HS-5 (cell line): ENCODE data around the gene FOXR1.

Source experiments
- DNase-seq: peaks from one replicate; pipeline ENCODE4 v3.0.0-alpha.2; 2012; ENCODE audit warnings: low read depth

The FOXR1 gene, protein sequence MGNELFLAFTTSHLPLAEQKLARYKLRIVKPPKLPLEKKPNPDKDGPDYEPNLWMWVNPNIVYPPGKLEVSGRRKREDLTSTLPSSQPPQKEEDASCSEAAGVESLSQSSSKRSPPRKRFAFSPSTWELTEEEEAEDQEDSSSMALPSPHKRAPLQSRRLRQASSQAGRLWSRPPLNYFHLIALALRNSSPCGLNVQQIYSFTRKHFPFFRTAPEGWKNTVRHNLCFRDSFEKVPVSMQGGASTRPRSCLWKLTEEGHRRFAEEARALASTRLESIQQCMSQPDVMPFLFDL

DNA sequence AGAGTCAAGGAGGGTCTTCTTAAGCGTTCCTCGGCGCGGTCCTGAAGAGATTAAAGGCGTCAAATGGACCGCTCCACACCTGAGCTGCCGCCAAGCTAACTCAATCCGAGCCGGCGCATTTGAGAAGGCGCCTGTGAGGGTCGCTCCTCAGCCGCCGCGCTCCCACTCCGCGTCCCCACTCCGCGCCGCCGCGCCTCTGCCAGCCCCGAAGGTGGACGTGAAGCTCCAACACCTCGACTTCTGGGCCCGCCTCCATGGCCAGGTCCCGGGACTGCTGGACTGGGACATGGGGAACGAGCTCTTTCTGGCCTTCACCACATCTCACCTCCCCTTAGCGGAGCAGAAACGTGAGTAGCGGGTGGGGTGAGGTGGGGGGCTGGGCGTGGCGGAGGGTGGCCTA lies at the start of gene FOXR1:
FOXR1 (plus strand) TSS at position 116 of the 400 bp plus-strand sequence; CDS start at position 287, 171 bp downstream.
- DNase-seq: no peak

DNA sequence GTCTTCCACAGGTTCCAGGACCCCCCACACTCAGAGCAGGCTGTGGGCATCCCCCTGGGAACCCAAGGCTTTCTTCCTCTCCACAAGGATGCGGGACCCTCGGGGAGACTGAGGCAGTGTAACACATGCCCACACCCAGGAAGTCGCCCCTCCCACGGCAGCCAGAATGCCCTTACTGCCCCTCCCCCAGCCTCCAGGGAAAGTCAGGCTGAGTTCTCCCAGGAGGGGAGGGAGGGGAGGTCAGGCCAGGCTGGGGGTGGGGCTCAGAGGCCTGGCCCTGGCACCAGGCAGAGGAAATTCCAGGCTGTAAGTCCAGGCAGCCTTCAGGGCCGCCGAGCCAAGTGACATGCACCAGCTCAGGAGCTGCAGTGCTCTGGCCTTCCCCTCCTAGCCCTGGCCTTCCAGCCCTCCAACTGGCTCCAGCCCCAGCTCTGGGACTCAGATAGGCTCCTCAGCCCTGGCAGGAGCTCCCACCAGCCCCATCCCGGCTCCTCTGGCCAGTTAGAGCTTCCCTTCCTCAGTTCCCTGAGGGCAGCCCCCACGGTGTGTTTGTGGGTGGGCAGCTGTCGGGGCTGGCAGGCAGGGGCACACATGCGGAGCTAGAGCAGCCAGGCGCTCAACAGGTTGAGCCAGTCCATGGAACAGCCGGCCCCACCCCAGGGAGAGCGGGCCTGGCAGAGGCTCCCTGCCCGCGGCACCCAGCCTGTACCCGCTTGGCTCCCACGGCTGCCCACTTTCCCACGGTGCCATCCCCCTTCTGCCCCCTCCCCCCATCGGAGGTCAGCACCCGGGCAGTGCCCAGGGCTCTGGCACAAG lies 49.4 kb upstream of the FOXR1 start:
- no peak for DNase-seq

DNA sequence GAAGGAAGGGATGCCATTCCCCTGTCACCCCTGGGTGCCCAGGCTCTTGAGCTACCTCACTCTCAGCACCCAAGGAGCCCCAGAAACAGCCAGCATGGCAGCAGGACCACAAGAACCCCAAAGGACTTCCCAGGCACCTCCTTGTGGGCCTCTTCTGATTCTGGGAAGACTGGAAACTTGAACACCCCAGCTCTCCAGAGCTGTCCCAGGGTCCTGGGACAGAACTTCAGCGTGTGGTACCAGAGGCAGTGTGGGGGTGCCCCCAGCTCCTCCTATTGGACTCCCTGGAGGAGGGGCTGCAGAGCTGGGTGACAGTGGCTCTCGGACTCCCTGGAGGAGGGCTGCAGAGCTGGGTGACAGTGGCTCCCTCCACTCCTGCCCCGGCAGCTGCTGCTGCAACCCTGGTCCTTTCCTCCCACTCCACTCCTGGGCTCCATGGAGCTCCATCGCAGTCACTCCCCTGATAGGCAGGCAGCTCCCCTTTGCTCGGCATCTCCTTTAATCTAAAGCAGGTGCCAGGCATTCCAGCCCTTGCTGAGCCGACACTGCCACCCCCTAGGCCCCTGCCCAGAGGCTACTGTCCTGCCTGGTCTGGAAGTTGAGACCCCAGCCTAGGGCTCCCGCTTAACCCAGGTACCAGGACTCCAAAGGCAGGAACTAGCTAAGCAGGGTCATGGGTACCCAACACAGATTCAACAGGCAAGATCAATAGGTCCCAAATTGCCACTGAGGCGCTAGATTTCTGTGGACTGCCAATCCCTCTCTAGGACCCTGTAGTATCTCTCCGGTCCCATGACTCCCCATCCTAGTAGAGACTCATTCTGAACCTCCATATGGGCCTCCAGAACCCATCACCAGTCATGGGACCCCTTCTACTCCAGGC lies 48.6 kb upstream of the FOXR1 start:
- DNase-seq: no peak

DNA sequence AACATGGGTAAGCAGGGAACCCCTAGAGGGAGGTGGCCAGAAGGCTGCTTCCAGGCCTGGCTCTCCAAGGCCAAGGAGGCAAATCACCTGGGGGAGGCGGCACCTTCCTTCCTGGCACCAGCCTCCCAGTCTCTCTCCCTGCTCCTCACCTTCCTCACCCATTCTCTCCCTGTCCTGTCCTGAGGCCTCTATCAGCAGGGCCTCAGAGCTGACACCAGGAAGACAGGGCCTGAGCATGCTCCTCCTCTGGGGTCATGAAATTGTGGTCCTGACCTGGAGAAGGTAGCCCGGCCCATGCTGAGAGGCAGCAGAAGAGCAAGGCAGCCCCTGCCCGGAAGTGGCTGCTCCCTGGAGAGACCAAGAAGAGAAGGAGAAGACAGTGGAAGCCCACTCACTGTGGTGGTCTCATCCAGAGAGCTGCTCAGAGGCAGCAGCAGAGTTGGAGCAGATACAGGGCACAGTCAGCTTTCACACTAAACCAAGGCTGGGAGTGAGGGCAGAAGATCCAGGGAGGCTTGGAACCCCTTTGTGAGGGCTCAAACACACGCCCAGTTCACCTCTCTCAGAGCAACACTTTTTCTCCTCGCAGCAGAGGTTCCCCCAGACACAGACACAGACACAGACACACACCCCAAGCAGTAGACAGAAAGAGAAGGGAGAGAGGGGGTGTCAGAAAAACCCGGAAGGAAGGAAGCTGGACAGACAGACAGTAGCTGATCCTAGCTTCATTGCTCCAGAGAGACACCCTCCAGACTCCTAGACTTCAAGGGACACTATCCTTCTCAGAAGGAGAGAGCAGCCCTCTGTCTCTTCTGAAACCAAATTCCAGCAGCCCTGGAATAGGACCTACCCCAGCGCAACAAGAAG lies 47.6 kb upstream of the FOXR1 start:
- no peak for DNase-seq

DNA sequence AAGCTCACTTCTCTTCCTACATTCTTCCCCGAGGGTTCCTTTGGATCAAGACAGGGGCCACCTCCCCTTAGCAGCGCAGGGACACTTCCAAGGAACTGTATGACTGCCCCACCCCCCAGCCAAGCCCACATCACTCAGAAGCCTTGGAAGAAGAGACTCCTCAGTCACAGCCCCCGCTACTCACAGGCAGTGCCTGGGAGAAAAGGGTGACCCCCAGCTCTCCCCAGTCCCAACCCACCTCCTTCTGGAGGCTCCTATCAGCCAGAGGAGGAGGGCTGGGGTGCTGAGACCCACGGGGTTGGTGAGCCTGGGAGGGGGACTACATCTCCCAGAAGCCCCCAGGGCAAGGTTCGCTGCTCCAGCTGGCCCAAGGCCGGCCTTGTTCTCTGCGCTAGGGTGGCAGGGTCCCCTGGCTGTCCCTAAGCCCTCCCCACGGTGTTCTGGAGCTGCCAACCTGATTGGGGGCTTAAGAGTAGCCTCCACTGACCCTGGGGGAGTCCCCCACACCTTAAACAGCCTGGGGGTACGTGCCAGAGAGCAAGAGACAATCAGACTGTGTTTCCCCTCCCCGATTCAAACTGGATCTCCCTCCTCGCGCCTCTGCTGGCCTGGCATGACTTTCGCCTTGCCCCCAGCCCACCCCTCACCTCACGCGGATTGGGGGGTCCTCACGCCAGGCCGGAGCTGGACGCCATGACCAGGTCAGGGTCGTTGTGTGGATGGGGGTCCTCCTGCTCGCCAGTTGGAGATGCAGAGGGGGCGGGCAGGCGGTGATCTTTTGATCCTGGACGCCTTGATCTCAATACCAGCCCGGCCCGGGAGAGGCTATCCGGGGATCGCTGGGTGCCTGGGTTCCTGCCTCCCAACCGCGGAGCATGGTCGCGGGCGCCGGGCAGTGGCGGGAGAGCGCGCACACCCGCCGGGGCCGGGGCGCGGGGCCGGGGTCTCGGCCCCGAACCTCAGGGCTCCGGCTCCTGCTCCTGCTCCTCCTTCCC lies 46.7 kb upstream of the FOXR1 start:
- DNase-seq: no peak

DNA sequence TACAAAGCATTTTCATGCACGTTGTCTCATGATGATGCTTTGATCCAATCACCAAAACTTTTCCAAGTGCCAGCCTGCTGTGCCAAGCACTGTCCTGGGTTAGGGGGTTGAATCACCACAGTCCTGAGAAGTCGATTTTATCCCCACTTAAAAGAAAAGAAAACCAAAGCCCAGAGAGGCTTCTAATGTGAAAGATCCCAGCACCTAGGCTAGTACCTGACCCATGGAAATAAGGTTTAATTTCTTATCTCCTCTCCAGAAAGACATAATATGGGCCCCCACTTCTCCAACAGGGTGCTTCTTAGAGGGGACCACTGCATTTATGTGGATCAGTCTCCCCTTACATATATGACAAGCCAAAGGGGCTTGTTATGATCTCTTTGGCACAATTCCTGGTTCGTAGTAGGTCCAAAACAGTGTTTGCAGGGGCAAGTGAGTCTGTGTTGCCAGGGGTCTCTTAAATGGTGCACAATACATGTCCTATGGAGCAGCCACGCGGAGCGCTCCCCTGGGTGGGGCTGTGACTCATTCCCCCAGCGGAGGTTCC lies 43.9 kb upstream of the FOXR1 start:
- DNase-seq: no peak

DNA sequence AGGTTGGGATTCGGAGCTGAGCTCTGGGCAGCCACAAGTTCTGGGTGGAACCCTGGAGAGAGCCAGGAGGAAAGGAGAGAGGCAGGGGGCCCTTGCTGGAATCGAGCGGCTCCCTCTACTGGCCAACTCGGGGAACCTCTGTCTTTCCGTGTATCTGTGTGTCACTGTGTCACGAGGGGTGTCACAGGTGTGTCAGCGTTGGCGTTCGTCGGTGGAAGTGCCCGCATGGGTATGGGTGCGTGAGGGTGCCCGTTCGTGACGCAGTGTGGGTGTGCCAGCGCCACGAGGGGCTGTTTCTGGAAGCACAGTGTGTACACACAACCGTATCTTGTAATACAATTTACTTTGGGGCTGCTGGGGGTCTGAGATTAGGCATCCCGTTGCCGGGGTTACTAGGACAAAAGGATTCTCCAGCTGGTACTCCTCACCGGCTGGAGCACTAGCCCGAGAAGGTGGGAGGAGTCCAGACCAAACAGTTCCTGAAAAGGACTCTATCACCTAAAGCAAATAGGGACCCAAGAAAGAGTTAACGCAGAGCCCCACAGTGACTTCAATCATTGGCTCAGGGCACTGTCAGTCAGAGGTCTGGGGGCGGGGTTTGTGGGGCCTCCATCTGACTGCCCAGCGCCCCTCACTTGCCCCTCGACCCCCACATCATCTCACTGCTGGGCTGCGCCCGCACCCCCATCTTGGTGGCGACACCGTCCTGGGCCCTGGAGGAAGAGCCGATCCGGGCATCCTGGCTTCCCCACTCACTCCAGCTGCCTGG lies 43.3 kb upstream of the FOXR1 start:
- DNase-seq: peak; percentile 77

DNA sequence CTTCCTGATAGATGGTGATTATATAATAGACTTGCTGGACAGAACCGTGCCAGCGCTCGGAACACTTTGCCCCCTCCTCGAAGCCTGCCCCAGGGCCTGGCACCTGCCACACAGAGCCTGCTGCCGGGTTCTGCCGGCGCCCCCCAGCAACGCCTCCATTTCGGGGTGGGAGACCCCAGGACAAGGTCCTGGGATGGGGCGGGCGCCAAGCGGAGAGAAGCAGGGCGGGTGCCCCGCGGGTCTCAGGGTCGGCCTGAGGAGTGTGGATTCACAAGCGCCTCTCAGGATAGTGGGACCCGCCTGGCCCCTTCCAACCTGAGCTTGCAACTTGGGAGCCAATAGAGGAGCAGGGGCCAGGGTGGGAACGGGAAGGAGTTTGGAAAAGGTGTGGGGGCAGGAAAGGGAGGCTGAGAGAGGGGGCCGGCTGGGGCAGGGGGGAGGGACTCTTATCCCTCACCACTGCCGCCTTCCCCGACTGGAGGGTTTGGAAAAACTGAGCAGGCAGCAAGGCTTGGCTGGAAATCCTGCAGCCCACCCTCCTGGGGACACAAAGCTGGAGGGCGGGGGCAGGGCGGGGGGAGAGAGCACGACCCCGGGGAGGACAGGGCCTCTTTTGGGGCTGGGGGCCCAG lies 42.6 kb upstream of the FOXR1 start:
- DNase-seq: no peak

DNA sequence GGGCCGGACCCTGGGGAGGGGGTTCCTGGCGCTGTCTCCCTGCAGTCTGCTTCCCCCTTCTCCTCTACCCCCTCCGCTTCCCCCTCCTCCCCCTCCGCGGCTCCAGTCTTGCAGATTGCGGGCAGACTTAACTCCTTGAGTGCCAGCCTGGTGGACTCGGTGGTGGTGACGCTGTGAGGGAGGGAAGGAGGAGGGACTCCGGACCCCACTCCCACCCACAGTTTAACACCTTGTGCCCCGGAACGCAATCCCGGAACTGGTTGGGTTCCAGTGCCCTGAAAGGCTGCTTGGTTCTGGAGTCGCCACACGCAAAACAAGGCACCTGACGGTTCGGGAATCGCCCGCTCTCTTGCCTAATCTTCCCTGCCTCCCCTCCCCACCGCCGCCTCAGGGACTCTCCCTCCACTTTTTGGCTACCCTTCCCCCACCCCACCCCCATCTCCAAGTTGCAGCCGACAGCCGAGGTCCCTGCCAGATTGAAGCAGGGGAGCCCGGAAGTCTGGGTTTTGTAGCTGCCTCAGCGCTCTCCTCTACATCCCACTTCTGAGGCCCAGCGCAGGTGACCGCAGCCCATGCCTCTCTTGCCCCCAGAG lies 42.0 kb upstream of the FOXR1 start:
- no peak for DNase-seq

DNA sequence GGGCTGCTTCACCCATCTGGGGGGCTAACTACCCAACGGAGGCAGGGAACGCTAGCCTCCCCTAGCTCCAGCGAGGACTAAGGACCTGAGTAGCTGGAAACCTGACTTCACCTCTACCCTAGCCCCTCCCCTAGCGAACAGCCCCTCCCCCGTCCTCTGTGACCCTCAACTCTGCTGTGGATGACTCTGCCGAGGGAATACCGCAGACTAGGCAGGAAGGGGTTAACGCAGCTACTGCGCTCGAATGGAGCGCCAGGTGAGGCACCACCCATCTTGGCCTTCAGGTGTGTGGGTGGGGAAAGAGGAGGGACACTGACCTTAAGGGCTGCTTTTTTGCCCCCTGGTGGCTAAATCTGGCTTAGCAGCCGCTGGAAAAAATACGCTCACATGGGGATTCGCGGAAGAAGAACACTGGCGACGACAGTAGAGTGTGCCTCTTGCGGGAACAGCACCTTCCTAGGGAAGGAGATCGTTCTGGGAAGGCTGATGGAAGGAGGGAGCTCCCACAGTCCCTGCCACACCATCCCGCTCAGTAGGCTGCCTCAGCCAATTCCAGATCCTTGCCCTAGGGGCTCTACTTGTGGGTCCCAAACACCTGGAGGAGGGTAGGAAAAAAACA lies 41.4 kb upstream of the FOXR1 start:
- DNase-seq: no peak

DNA sequence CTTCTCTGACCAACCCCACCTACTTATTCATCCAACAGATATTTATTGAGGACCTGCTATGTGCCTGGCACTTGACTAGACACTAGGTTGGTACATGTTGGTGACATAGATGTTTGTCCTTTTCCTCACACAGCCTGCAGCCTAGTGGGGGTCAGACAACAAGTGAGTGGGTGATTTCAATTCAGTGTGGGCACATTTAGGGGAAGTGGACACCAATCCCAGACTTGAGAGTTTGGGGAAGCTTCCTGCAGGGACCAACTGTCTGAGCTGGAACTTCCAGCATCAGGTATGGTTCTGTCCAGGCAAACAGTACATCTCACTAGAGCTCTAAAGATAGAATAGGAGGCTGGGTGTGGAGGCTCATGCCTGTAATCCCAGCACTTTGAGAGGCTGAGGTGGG lies 40.0 kb upstream of the FOXR1 start:
- no peak for DNase-seq

DNA sequence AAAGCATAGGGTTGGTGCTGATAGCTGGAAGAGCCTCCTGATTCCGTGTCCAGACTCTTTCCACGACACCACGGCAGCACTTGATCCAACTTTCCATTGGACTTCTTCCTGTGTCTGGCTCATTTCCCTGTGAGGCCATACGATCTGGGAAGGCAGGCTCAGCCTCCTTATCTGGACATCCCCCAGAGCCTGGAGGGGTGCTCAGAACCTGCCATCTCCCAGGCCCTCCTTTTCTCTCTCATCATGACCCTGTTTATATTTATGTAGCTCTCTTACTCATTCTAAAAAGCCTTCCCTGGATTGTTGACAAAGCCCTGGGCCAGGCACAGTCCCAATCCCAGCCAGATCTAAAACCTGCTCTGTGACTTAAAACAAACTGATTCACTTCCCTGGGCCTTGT lies 38.1 kb upstream of the FOXR1 start:
- no peak for DNase-seq

DNA sequence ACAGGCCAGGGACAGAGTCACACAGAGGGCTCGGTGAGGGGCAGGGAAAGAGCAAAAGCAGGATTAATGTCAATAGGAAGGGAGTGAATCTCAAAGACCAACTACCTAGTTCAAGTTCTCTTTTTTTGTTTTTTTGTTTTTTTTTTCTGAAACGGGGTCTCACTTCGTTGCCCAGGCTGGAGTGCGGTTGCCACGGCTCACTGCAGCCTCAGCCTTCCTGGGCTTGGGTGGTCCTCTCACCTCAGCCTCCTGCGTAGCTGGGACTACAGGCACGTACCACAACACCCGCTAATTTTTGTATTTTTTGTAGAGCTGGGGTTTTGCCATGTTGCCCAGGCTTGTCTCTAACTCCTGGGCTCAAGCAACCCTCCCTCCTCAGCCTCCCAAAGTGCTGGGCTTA lies 36.2 kb upstream of the FOXR1 start:
- DNase-seq: no peak

DNA sequence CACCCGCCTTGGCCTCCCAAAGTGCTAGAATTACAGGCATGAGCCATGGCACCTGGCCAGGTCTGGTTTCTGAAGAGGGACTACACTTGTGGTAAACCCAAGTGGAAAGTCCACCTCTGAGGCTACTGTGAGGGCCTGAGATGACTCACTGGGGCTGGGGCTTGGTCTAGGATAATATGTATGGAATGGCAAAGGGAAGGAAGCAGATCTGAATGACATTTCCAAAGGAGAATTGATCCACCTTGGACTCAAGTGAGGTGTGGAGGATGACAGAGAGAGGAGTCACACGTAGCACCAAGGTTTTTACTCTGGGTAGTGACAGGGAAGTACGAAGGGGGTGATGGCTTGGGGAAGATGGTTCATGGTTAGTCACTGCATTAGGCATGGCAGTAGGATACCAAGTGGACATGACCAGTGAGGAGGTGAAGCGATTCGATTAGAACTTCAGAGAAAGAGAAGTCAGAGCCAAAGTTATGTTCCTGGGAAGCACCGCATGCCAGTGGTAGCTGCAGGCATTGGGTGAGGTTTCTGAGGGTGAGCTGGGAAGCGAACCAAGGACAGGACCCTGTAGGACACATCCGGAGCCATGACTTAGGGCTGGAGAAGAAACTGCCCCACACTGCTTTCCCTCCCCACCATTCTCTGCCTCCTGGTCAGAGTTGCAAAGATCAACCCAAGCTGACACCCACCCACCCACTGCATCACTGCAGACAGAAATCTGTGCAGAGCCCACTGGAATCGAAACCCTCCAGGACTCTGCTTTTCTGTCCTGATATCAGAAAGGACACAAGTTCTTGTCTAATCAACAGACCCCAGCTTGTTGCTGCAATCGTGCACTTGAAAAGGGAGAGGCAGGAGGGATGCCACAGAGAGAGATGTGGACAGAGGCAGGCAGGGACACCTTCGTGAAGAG lies 32.8 kb upstream of the FOXR1 start:
- peak; percentile 60 for DNase-seq

DNA sequence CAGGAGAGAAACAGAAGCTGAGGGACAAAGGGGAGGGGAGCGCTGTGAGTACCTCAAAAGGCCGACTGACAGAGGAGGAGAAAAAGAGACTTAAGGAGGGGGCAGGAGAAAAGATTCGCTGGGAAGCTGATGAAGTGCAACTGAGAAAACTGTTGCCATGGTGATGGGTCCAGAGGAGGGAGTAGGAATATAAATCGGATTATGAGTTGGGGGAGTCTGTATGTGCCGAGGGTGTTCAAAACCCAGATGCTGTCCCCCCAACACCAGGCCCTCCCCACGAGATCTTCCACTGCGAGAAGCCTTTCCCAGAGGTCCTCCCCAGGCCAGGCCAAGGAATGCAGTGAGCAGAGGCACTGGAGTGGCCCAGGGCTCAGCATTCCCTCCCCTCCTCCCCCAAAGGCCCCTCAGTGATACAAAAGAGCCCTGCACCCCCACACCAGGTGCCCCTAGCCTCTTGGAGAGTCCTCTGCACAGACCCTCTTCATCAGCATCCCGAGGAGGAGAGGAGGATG lies 32.1 kb upstream of the FOXR1 start:
- DNase-seq: no peak

DNA sequence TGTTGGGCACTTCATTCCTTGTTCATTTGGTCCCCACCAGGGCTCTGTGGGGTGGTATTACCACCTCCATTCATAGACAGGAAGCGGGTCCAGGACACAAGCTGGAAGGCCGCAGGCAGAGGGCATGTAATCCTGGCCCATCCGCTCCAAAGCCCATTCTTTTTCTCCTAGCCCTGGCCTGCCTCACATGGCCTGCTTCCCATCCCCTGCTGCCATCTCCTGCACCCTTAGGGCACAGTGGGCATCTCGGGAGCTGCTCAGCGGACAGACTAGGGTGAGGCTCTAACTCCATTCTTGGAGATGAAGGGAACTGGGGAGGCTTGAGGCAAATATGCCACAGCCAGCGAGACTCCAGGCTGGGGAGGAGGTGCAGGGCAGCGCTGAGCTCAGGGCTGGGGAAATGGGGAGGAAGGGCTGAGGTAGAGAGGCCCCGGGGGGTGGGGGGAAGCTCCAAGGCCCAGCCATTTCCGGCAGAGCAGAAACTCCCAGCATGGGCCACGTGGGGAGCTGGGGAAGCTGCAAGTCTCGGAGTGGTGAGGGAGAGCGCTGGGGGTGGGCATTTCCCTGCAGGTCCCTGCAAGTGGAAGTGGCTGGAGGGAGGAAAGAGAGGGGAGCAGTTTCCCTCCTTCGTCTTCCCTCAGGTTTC lies 31.5 kb upstream of the FOXR1 start:
- no peak for DNase-seq
